Measurements from ENCODE around the gene RAB20.
A peak's percentile ranks its signal among the peaks of the same experiment; 100 is the strongest.
"Not testable (repeated sequence)": the region's sequence is repeated elsewhere in the genome, so short reads cannot be mapped to it uniquely, and the experiment has no call there.

RAB20 gene

GRCh38 chr13:110554227-110554836 is 7.2 kb downstream of the RAB20 start:
- peak; percentile 78 for DNase-seq

DNA sequence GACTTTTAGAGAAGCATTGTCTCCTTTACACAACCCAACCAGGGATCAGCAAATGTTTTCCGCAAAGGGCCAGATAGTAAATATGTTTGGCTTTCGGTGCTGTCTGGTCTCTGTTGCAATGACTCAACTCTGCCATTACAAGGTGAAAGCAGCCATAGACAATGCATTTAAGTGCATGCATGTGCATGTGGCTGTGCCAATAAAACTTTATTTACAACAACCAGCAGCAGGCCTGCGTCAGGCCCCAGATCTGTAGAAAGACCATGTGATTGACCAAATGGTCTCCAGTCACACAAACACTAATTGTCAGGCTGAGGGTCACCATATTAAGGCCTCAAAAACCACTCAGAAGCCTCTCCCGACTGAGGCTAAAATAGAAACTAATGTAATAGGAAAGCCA is 8.1 kb downstream of the RAB20 start:
- DNase-seq: no peak

GRCh38 chr13:110552767-110553166 is 8.8 kb downstream of the RAB20 start:
- no peak for DNase-seq

- no peak for DNase-seq
Measured at GRCh38 chr13:110551284-110551683, 10.2 kb downstream of the RAB20 start.

- no peak for DNase-seq
Measured at GRCh38 chr13:110549795-110550160, 11.7 kb downstream of the RAB20 start.

GRCh38 chr13:110548891-110549794 is 12.4 kb downstream of the RAB20 start:
- DNase-seq: peak; percentile 84

GRCh38 chr13:110546926-110547325 is 14.6 kb downstream of the RAB20 start:
- peak; percentile 92 for DNase-seq

DNA sequence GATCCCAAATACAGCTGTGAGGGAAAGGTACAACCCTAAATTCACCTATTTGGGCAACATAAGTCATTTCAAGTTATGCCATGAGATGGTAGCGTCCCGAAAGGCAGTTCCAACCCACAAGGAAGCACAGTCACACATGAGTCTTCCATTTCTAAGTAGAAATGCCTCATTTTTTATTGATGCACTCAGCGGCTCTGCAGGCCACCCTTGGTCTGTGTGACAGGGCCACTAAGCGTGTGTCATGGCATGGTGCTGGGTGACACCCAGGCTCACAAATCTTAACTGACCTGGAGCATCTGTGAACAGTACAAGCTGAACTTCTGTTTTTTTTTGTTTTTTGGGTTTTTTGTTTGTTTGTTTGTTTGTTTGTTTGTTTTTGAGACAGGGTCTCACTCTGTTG is 15.1 kb downstream of the RAB20 start:
- DNase-seq: no peak

- DNase-seq: no peak
Measured at GRCh38 chr13:110542169-110542796, 19.2 kb downstream of the RAB20 start.

- DNase-seq: no peak
Measured at GRCh38 chr13:110541526-110541920, 20.0 kb downstream of the RAB20 start.

GRCh38 chr13:110540871-110541525 is 20.5 kb downstream of the RAB20 start:
- DNase-seq: no peak

- no peak for DNase-seq
Measured at GRCh38 chr13:110539894-110540293, 21.6 kb downstream of the RAB20 start.

GRCh38 chr13:110538632-110539031 is 22.9 kb downstream of the RAB20 start:
- no peak for DNase-seq

- no peak for DNase-seq
Measured at GRCh38 chr13:110536006-110536693, 25.4 kb downstream of the RAB20 start.

- no peak for DNase-seq
Measured at GRCh38 chr13:110535526-110535925, 26.0 kb downstream of the RAB20 start.

GRCh38 chr13:110533771-110534670 is 27.5 kb downstream of the RAB20 start:
- DNase-seq: peak; percentile 95

- DNase-seq: not testable (repeated sequence)
Measured at GRCh38 chr13:110532258-110532657, 29.3 kb downstream of the RAB20 start.

DNA sequence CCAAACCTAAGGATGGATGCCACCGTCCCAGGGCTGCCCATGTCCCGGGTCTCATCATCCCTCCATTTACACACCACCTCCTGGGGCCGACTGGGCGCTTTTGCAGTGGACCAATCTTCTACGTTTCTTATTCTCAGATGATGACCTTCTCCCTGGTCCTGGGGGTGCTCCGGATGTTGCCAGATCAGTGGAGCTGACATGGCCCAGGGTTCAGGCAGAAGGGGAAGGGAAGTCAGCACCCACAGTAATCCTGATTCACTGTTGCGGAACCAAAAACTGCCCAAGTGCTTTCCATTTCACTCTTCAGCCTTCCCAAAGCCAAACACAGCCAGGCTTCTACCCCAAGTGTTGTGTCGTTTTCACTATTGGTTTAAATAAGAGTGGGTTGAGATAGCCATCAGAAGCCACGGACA is 29.8 kb downstream of the RAB20 start:
- DNase-seq: no peak

DNA sequence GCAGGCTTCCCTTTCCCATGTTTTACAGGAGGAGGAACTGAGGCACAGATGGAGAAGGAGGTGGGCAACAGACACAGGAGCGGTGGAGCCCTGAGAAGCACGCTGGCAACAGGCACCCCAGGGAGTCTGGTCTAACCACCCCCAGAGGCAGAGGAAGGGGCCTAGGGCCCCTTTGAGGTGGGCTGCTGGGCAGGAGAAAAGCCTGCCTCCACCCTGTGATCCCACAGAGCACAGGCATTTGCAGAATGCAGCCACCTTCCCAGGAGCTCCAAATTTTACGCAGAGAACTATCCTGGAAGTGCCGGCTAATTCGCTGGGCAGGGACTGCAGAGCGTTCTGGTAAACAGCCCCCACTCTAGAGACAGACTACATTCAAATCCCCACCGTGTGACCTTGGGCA is 30.4 kb downstream of the RAB20 start:
- no peak for DNase-seq

DNA sequence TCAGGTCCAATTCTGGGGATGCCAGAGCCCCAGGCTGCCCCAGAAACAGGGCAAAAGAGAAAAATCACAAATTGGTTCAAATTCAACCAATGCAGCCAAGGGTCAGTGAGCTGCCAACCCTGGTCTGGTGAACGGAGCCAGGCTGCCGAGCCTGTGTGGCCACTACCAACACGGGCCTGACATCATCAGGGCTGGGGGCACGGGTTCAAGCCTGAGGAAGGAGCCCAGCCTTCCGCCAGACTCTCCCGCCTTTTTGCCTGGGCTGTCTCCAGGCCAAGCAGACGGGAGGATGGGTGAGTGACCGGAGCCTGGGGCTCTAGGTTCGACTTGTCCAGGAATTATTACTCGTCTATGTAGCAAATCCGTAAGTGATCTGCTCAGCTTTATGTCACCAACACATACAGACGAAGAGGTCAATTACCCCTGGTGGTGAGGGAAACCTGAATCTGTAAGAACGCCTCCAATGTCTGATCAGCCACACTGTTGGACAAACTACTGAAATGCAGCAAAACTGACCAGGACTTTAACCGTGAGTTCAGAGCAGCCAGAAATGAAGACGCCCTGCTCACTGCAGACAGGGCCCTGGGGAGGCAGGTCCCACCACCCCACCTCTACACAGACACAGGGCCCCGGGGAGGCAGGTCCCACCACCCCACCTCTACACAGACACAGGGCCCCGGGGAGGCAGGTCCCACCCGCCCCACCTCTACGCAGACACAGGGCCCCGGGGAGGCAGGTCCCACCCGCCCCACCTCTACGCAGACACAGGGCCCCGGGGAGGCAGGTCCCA is 31.8 kb downstream of the RAB20 start:
- no peak for DNase-seq

DNA sequence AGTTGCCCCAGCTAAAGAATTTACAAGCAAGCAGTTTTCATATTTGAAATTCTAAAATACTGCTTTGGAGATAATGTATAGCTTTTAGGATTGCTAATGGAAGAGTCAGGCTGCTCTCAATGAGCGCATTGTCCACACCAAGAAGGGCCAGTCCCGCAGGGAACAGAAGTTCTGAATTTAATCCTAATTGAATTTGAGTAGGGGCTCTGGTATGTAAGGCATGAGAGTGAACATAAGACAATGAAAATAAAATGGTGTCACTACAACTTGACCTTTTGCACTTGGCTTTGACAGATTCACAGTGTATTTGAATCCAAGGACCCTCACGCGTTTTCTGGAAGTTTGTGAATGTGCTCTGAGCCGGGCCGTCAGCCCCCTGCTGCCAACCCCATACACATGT is 32.6 kb downstream of the RAB20 start:
- no peak for DNase-seq
